HepG2 (cell line): ENCODE data around the gene ZMYM3.

Experiments
- HOXA7 ChIP-seq: sonication (generic); formaldehyde crosslinking; IDR thresholded peaks from 2 replicates; pipeline ENCODE4 v1.8.1; 2022; ENCODE audit warnings: mild to moderate bottlenecking, missing genetic modification reagents, moderate library complexity
- JUNB ChIP-seq: sonication (generic); formaldehyde crosslinking; IDR thresholded peaks from 2 replicates; pipeline ENCODE4 v1.8.0; 2022; ENCODE audit warnings: missing genetic modification reagents, mild to moderate bottlenecking, borderline replicate concordance
- NPAS2 ChIP-seq: sonication (generic); formaldehyde crosslinking; IDR thresholded peaks from 2 replicates; pipeline ENCODE4 v1.8.0; 2022; ENCODE audit warnings: mild to moderate bottlenecking, missing genetic modification reagents, borderline replicate concordance
- SMARCE1 ChIP-seq: fragments of 450-650 bp; IDR thresholded peaks from 2 replicates; pipeline ENCODE4 v1.6.1; 2017; ENCODE audit warnings: borderline replicate concordance
- ZNF263 ChIP-seq: sonication (generic); formaldehyde crosslinking; IDR thresholded peaks from 2 replicates; pipeline ENCODE4 v1.4.0; 2020; ENCODE audit warnings: missing genetic modification reagents

DNA sequence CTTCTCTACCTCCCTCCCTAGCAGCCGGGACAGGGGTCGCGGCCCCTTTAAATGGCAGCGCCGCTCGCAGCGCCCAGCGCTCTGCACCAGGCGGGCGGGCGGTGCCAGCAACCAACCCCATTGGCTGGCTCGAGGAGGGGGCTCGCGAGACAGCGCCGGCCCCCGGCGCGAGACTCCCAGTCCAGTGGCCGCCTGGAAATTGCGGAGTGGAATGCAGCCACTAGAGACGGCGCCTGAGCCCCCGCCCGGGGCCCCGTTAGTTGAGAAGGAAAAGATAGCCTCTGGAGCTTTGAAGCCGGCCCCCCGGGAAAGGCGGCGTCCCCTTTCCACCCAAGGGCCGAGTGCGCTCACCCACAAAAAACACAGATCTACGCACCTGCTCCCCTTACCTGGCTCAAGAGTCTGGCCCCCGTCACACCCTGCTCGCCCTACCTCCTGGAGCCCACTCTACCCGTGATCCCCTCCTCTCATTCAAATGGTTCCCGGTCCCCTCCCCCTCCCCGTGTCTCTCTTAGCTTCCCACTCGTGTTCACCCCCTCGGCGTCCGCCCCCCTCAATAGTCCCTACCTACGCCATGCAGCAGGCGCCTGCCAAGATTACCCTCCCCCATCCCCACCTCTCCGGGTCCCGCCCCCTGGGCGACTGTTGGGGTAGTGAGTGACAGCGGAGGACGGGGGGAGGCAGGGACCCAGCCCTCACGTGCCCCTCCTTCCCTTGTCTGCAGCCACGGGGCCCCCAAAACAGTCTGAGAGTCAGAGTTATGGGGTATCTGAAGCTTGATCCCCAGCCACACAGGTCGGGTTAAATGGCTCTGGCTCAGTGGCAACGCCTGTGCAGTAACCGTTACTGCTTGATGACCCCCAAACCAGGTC lies at the start of gene ZMYM3:
- no peak for TF ChIP-seq NPAS2 (CRISPR knock-in tag)
- no peak for TF ChIP-seq ZNF263 (CRISPR knock-in tag)
- TF ChIP-seq HOXA7 = no peak
- no peak for TF ChIP-seq JUNB (CRISPR knock-in tag)
- no peak for TF ChIP-seq SMARCE1
